Bronchial epithelial cell (primary cell): Measurements from ENCODE around the gene PPP1R13B. TPM values are rescaled to one million over a fixed set of nuclear protein-coding genes. Genes with fewer than 3 reads are reported as not detected.

Source experiments
- DNase-seq: peaks from one replicate; pipeline ENCODE4 v3.0.0-alpha.2; 2010; ENCODE audit warnings: low read depth
- FAIRE-seq: peaks from 2 replicates; lab custom pipeline; 2011; peaks lifted over from hg19 to GRCh38; lab: Jason Lieb, UNC
- H3K27me3 ChIP-seq: 2 replicates; pipeline ENCODE4 v1.5.1; 2011; ENCODE audit warnings: low read length; ENCODE audit not compliant: control insufficient read depth, insufficient read depth
- H3K36me3 ChIP-seq: 2 replicates; pipeline ENCODE4 v1.5.1; 2011; ENCODE audit warnings: low read length; ENCODE audit not compliant: control insufficient read depth, insufficient read depth
- H3K4me3 ChIP-seq: 2 replicates; pipeline ENCODE4 v1.5.1; 2011; ENCODE audit warnings: mild to moderate bottlenecking, low read depth, low read length, control low read depth
- CTCF ChIP-seq: IDR thresholded peaks from 2 replicates; pipeline ENCODE4 v1.5.1; 2011; ENCODE audit warnings: mild to moderate bottlenecking, moderate library complexity, low read length, control low read depth, inconsistent platforms; ENCODE audit not compliant: insufficient read depth, severe bottlenecking
- total RNA-seq: library from RNA; depleted of rRNA; stranded (reverse); fragments of >200 nt; gene quantifications from 2 replicates; pipeline ENCODE4 v1.2.1, GENCODE V29; 2014

PPP1R13B gene
- total RNA-seq, 1 donor from 2014 or later, result 4.2 TPM

- FAIRE-seq, result no peak
- H3K4me3 ChIP-seq, result no peak overlapping the region
- no peaks in the 10 kb centered on the region for H3K27me3 ChIP-seq
- TF ChIP-seq CTCF, result no peak
- no peaks in the 10 kb centered on the region for H3K36me3 ChIP-seq
- no peak for DNase-seq
Observed at GRCh38 chr14:103870144-103870876, 22.9 kb upstream of the PPP1R13B start.

- DNase-seq (no peak), FAIRE-seq (no peak)
- no peak for TF ChIP-seq CTCF
- Histone ChIP-seq H3K27me3 (no peaks in the 10 kb centered on the region), H3K4me3 (no peak overlapping the region), H3K36me3 (no peaks in the 10 kb centered on the region)
Observed at GRCh38 chr14:103869406-103870143, 22.2 kb upstream of the PPP1R13B start.

GRCh38 chr14:103868242-103868897, 21.0 kb upstream of the PPP1R13B start:
- FAIRE-seq (peak; percentile 97), DNase-seq (peak; percentile 98)
- H3K27me3 ChIP-seq, result no peaks in the 10 kb centered on the region
- no peak for TF ChIP-seq CTCF
- H3K36me3 ChIP-seq, result no peaks in the 10 kb centered on the region
- H3K4me3 ChIP-seq, result no peak overlapping the region

GRCh38 chr14:103867523-103867953, 20.2 kb upstream of the PPP1R13B start:
- TF ChIP-seq CTCF, result no peak
- no peaks in the 10 kb centered on the region for H3K27me3 ChIP-seq
- FAIRE-seq (peak; percentile 40), DNase-seq (peak; percentile 75)
- H3K36me3 ChIP-seq, result no peaks in the 10 kb centered on the region
- no peak overlapping the region for H3K4me3 ChIP-seq

- TF ChIP-seq CTCF, result no peak
- no peak overlapping the region for H3K4me3 ChIP-seq
- no peak for FAIRE-seq
Observed at GRCh38 chr14:103867020-103867419, 19.6 kb upstream of the PPP1R13B start.

More at GRCh38 chr14:103867020-103867419, 19.6 kb upstream of the PPP1R13B start:
- no peaks in the 10 kb centered on the region for H3K36me3 ChIP-seq
- H3K27me3 ChIP-seq, result no peaks in the 10 kb centered on the region
- DNase-seq, result no peak
